GM12878 (cell line): ENCODE results near the gene SERPINB8. TPM values are rescaled to one million over a fixed set of nuclear protein-coding genes. Genes with fewer than 3 reads are reported as not detected.

Source experiments
- ATAC-seq: fragments of 200-7000 bp; cut with Tn5 transposase; 3 replicates; pipeline ENCODE4 v1.9.1; 2020; ENCODE audit warnings: mild to moderate bottlenecking, moderate library complexity
- BruUV-seq: library from RNA; stranded (reverse); fragments of 400-500 nt; replicated peaks from 2 replicates; lab custom pipeline; 2021; lab: Mats Ljungman, UMichigan
- CTCF ChIA-PET: fragments of 300-600 bp; sonication (Branson Sonifier 250); formaldehyde crosslinking; extraction: SDS; loops from one replicate; lab custom pipeline; 2021; ENCODE audit warnings: inconsistent platforms; lab: Yijun Ruan, JAX
- POLR2A ChIA-PET: fragments of 350-600 bp; formaldehyde crosslinking; extraction: SDS; loops from one replicate; lab custom pipeline; 2021; ENCODE audit warnings: inconsistent platforms; lab: Charles Lee
- RAD21 ChIA-PET: fragments of 300-600 bp; sonication (Branson Sonifier 250); formaldehyde crosslinking; loops from one replicate; lab custom pipeline; 2023; ENCODE audit warnings: antibody characterized with exemption; ENCODE audit not compliant: unreplicated experiment; lab: Charles Lee
- SMC1A ChIA-PET: fragments of 300-600 bp; sonication (Branson Sonifier 250); formaldehyde crosslinking; loops from one replicate; lab custom pipeline; 2023; ENCODE audit not compliant: unreplicated experiment, uncharacterized antibody; lab: Charles Lee
- DNase-seq: peaks from one replicate; pipeline ENCODE4 v3.0.0-alpha.2; 2011; ENCODE audit warnings: low read depth, low spot score
- FAIRE-seq: peaks from 3 replicates; lab custom pipeline; 2011; peaks lifted over from hg19 to GRCh38; lab: Jason Lieb, UNC
- H2AFZ ChIP-seq: 2 replicates; pipeline ENCODE4 v1.6.0; 2011; ENCODE audit warnings: low read depth, low read length, control low read depth; ENCODE audit not compliant: control insufficient read depth
- H3K27ac ChIP-seq: 2 replicates; pipeline ENCODE4 v1.5.1; 2011; ENCODE audit warnings: control low read depth; ENCODE audit not compliant: control insufficient read depth, insufficient read depth
- H3K27me3 ChIP-seq, 2 experiments: replicated peaks in 1 of 2; 2 replicates each; pipeline versions ENCODE4 v1.6.0 to v1.6.1; 2011; ENCODE audit warnings: low read length in 1 of 2; ENCODE audit not compliant: control insufficient read depth in 2 of 2, insufficient read depth in 2 of 2
- H3K36me3 ChIP-seq, 2 experiments: 2 replicates each; pipeline ENCODE4 v1.5.1; 2011; ENCODE audit warnings: low read length in 1 of 2; ENCODE audit not compliant: control insufficient read depth in 2 of 2, insufficient read depth in 2 of 2
- H3K4me1 ChIP-seq: 2 replicates; pipeline ENCODE4 v1.6.1; 2011; ENCODE audit warnings: mild to moderate bottlenecking, low read length, moderate library complexity, mixed read lengths; ENCODE audit not compliant: control insufficient read depth, insufficient read depth
- H3K4me2 ChIP-seq: 2 replicates; pipeline ENCODE4 v1.6.0; 2011; ENCODE audit warnings: control low read depth; ENCODE audit not compliant: control insufficient read depth, insufficient read depth
- H3K4me3 ChIP-seq: fragments of 200-600 bp; sonication (generic); 2 replicates; pipeline ENCODE4 v1.5.1; 2016
- H3K79me2 ChIP-seq: 2 replicates; pipeline ENCODE4 v1.6.0; 2011; ENCODE audit warnings: low read length; ENCODE audit not compliant: control insufficient read depth, insufficient read depth
- H3K9ac ChIP-seq: 2 replicates; pipeline ENCODE4 v1.8.0; 2011; ENCODE audit warnings: low read length, control low read depth, mixed read lengths; ENCODE audit not compliant: control insufficient read depth, insufficient read depth
- H3K9me3 ChIP-seq: replicated peaks from 3 replicates; pipeline ENCODE4 v1.5.1; 2011; ENCODE audit warnings: mild to moderate bottlenecking, low read length; ENCODE audit not compliant: control insufficient read depth, insufficient read depth
- H4K20me1 ChIP-seq: 2 replicates; pipeline ENCODE4 v1.6.0; 2011; ENCODE audit not compliant: control insufficient read depth, insufficient read depth
- ASH2L ChIP-seq: fragments of 300-600, 200-600 bp; sonication (generic); IDR thresholded peaks from 2 replicates; pipeline ENCODE4 v1.6.1; 2017; ENCODE audit warnings: low read depth, mild to moderate bottlenecking, borderline replicate concordance
- FOXK2 ChIP-seq: fragments of 450-650 bp; IDR thresholded peaks from 2 replicates; pipeline ENCODE4 v1.6.1; 2017; ENCODE audit warnings: mild to moderate bottlenecking, moderate library complexity
- HDAC6 ChIP-seq: fragments of 200-600 bp; sonication (generic); IDR thresholded peaks from one replicate; pipeline ENCODE4 v1.8.0; 2017; ENCODE audit warnings: antibody characterized with exemption; ENCODE audit not compliant: unreplicated experiment
- HSF1 ChIP-seq: fragments of 150-350 bp; IDR thresholded peaks from 2 replicates; pipeline ENCODE4 v1.6.1; 2014; ENCODE audit warnings: mild to moderate bottlenecking, low read depth, low read length
- IKZF2 ChIP-seq, 2 experiments: fragments of 450-650 bp; IDR thresholded peaks; 2 replicates each; pipeline ENCODE4 v1.6.1; 2017; ENCODE audit warnings: mild to moderate bottlenecking in 2 of 2, moderate library complexity in 2 of 2
- MLLT1 ChIP-seq: fragments of 450-650 bp; IDR thresholded peaks from 2 replicates; pipeline ENCODE4 v1.6.1; 2016; ENCODE audit warnings: mild to moderate bottlenecking
- TCF7 ChIP-seq: IDR thresholded peaks from 2 replicates; pipeline ENCODE4 v1.6.1; 2014; ENCODE audit warnings: antibody characterized with exemption, borderline replicate concordance
- ZNF24 ChIP-seq: fragments of 450-650 bp; IDR thresholded peaks from 2 replicates; pipeline ENCODE4 v1.6.1; 2017; ENCODE audit warnings: antibody characterized with exemption, mild to moderate bottlenecking
- WGBS: methylation state at CpG from one replicate; pipeline ENCODE4 v1.1.6; 2016; ENCODE audit warnings: low lambda C conversion rate; ENCODE audit not compliant: insufficient replicate concordance, insufficient coverage; ENCODE audit errors: missing lambda C conversion rate; 5-methylcytosine and 5-hydroxymethylcytosine counted together
- in situ Hi-C: fragments of 300-500 bp; cut with MboI; formaldehyde crosslinking; loops from 9 replicates; pipeline ENCODE4 v1.14.3; 2018; ENCODE audit warnings: mixed read lengths
- intact Hi-C: fragments of 100-400 bp; cut with micrococcal nuclease; formaldehyde crosslinking; loops from one replicate; pipeline ENCODE4 v1.14.2; 2022; ENCODE audit not compliant: unreplicated experiment
- polyA plus RNA-seq, 11 experiments: library from polyadenylated mRNA; depleted of rRNA in 4 of 11; unstranded in 6 of 11; stranded (reverse) in 5 of 11; fragments of >200 nt; fragmentation: Nextera tagmentation in 4 of 11; fragmentation: Illumina TruSeq in 1 of 11; extraction: Ambion mirVana in 4 of 11; extraction: Trizol in 1 of 11; gene quantifications; 1 replicate in 1 of 11; 2 replicates in 10 of 11; pipeline versions ENCODE4 v1.2.1 to v1.2.3, GENCODE V29; 2011 to 2016; ENCODE audit warnings: inconsistent platforms in 2 of 11, missing spikeins in 2 of 11, low read depth in 1 of 11
- total RNA-seq, 4 experiments: library from RNA; depleted of rRNA in 3 of 4; stranded (reverse); fragments of >200 nt in 3 of 4; fragmentation: Illumina TruSeq in 1 of 4; extraction: Trizol in 1 of 4; gene quantifications; 2 replicates each; pipeline versions ENCODE4 v1.2.1 to v1.2.3, GENCODE V29; 2013 to 2021
- TF ChIP-seq, protein P1 (sequence below): IDR thresholded peaks from 2 replicates; pipeline ENCODE4 v1.6.1; 2011; ENCODE audit warnings: mild to moderate bottlenecking, low read depth, low read length, moderate library complexity; ENCODE audit not compliant: insufficient replicate concordance
- TF ChIP-seq, protein P2 (sequence below): fragments of 450-650 bp; IDR thresholded peaks from 2 replicates; pipeline ENCODE4 v1.6.1; 2017; ENCODE audit warnings: mild to moderate bottlenecking, moderate library complexity
- TF ChIP-seq, protein P3 (sequence below): IDR thresholded peaks from 2 replicates; pipeline ENCODE4 v1.6.1; 2012; ENCODE audit warnings: low read depth, low read length, improper control_type of control experiment
- TF ChIP-seq, protein P4 (sequence below): fragments of 450-650 bp; formaldehyde crosslinking; IDR thresholded peaks from 2 replicates; pipeline ENCODE4 v1.4.0; 2022; ENCODE audit warnings: mild to moderate bottlenecking, moderate library complexity

The SERPINB8 gene
- total and polyA plus RNA-seq, 10 of the 15 experiments (the other 5 are each of a cell fraction or from before 2014, with no cell fraction given) = 8.1 to 31.5 (median 16.7) TPM

DNA sequence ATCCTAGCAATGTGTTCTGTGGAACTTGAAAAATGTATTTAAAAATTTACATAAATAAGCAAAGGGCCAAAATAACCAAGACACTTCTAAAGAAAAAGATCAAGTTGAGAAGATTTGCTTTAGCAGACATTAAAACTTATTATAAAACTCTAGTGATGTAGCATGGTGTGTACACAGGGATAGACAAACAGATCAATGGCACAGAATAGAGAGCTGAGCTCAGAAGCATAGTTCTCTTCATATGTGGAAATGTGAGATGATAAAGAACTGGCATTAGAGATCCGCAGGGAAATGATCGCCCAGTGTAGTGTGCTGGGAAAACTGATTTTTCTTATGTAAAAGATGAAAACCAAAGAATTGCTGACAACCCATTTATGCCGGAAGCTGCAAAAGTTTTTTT is 39.4 kb downstream of the SERPINB8 start:
- H3K4me2 ChIP-seq = no peak overlapping the region
- POLR2A ChIA-PET = no interaction called here
- no peaks in the 10 kb centered on the region for H4K20me1 ChIP-seq
- H3K27me3 ChIP-seq = no peaks in the 10 kb centered on the region; a peak in 1 of 4 replicates
- no peak overlapping the region for H3K9ac ChIP-seq
- SMC1A ChIA-PET = interaction anchor here (0.8 to 1.7 kb wide), 4 partner anchors 9 to 29 kb away, joined by 3 read pairs; no protein-coding TSS in a partner anchor
- no peak overlapping the region for H3K4me3 ChIP-seq
- no peaks in the 10 kb centered on the region for H3K4me1 ChIP-seq
- WGBS = 93% methylated on average over 3 of the region's 3 CpGs
- no peak for DNase-seq
- no TSS peak for BruUV-seq
- no peaks in the 10 kb centered on the region for H3K9me3 ChIP-seq
- intact Hi-C loops (no loop called here), in situ Hi-C loops (no loop called here)
- CTCF ChIA-PET = interaction anchor here (0.8 to 1.7 kb wide), 4 partner anchors 9 to 402 kb away, joined by 3 to 5 read pairs (median 4); no protein-coding TSS in a partner anchor
- RAD21 ChIA-PET = no interaction called here
- FAIRE-seq = no peak
- no peak overlapping the region for H2AFZ ChIP-seq
- no peak for ATAC-seq
- no peaks in the 10 kb centered on the region for H3K79me2 ChIP-seq
- no peaks in the 10 kb centered on the region for H3K36me3 ChIP-seq
- H3K27ac ChIP-seq = no peak overlapping the region
- TF ChIP-seq HSF1 (no peak), MLLT1 (no peak), FOXK2 (no peak), IKZF2 (IDR thresholded peaks at IDR 0.05) (no peak), ASH2L (no peak), TCF7 (no peak), HDAC6 (no peak), ZNF24 (no peak)
- TF ChIP-seq, protein P1, sequence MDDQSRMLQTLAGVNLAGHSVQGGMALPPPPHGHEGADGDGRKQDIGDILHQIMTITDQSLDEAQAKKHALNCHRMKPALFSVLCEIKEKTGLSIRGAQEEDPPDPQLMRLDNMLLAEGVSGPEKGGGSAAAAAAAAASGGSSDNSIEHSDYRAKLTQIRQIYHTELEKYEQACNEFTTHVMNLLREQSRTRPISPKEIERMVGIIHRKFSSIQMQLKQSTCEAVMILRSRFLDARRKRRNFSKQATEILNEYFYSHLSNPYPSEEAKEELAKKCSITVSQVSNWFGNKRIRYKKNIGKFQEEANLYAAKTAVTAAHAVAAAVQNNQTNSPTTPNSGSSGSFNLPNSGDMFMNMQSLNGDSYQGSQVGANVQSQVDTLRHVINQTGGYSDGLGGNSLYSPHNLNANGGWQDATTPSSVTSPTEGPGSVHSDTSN = no peak
- TF ChIP-seq, protein P2, sequence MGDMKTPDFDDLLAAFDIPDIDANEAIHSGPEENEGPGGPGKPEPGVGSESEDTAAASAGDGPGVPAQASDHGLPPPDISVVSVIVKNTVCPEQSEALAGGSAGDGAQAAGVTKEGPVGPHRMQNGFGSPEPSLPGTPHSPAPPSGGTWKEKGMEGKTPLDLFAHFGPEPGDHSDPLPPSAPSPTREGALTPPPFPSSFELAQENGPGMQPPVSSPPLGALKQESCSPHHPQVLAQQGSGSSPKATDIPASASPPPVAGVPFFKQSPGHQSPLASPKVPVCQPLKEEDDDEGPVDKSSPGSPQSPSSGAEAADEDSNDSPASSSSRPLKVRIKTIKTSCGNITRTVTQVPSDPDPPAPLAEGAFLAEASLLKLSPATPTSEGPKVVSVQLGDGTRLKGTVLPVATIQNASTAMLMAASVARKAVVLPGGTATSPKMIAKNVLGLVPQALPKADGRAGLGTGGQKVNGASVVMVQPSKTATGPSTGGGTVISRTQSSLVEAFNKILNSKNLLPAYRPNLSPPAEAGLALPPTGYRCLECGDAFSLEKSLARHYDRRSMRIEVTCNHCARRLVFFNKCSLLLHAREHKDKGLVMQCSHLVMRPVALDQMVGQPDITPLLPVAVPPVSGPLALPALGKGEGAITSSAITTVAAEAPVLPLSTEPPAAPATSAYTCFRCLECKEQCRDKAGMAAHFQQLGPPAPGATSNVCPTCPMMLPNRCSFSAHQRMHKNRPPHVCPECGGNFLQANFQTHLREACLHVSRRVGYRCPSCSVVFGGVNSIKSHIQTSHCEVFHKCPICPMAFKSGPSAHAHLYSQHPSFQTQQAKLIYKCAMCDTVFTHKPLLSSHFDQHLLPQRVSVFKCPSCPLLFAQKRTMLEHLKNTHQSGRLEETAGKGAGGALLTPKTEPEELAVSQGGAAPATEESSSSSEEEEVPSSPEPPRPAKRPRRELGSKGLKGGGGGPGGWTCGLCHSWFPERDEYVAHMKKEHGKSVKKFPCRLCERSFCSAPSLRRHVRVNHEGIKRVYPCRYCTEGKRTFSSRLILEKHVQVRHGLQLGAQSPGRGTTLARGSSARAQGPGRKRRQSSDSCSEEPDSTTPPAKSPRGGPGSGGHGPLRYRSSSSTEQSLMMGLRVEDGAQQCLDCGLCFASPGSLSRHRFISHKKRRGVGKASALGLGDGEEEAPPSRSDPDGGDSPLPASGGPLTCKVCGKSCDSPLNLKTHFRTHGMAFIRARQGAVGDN = no peak
- TF ChIP-seq, protein P3, sequence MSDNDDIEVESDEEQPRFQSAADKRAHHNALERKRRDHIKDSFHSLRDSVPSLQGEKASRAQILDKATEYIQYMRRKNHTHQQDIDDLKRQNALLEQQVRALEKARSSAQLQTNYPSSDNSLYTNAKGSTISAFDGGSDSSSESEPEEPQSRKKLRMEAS = no peak
- TF ChIP-seq, protein P4, sequence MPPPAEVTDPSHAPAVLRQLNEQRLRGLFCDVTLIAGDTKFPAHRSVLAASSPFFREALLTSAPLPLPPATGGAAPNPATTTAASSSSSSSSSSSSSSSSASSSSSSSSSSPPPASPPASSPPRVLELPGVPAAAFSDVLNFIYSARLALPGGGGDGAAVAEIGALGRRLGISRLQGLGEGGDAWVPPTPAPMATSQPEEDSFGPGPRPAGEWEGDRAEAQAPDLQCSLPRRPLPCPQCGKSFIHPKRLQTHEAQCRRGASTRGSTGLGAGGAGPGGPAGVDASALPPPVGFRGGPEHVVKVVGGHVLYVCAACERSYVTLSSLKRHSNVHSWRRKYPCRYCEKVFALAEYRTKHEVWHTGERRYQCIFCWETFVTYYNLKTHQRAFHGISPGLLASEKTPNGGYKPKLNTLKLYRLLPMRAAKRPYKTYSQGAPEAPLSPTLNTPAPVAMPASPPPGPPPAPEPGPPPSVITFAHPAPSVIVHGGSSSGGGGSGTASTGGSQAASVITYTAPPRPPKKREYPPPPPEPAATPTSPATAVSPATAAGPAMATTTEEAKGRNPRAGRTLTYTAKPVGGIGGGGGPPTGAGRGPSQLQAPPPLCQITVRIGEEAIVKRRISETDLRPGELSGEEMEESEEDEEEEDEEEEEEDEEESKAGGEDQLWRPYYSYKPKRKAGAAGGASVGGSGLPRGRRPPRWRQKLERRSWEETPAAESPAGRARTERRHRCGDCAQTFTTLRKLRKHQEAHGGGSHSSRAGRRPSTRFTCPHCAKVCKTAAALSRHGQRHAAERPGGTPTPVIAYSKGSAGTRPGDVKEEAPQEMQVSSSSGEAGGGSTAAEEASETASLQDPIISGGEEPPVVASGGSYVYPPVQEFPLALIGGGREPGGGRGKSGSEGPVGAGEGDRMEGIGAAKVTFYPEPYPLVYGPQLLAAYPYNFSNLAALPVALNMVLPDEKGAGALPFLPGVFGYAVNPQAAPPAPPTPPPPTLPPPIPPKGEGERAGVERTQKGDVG (CRISPR knock-in tag) = no peak
